Activated effector memory CD4-positive, alpha-beta T cell treated with Interleukin-2 at 50 U/mL for 16 hours (primary cell): ENCODE results near the gene PATL2.
"Not testable (repeated sequence)": the region's sequence is repeated elsewhere in the genome, so short reads cannot be mapped to it uniquely, and the experiment has no call there.

Experiments
- DNase-seq: peaks from one replicate; pipeline ENCODE4 v3.0.0-alpha.2; 2020

The PATL2 gene

DNA sequence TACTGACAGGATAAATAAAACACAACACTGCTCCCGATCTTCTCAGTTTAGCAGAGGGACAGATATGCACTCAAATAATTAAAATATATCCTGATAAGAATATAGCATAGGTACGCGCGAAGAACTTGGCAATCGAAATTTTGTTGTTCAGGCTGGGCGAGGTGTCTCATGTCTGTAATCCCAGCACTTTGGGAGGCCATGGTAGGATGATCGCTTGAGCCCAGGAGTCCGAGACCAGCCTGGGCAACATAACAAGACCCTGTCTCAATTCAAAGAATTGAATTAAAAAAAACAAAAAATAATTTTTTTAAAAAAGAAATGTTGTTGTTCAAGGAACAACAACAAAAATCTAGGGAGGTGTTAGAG lies 7.8 kb upstream of the PATL2 start:
- DNase-seq, result no peak

DNA sequence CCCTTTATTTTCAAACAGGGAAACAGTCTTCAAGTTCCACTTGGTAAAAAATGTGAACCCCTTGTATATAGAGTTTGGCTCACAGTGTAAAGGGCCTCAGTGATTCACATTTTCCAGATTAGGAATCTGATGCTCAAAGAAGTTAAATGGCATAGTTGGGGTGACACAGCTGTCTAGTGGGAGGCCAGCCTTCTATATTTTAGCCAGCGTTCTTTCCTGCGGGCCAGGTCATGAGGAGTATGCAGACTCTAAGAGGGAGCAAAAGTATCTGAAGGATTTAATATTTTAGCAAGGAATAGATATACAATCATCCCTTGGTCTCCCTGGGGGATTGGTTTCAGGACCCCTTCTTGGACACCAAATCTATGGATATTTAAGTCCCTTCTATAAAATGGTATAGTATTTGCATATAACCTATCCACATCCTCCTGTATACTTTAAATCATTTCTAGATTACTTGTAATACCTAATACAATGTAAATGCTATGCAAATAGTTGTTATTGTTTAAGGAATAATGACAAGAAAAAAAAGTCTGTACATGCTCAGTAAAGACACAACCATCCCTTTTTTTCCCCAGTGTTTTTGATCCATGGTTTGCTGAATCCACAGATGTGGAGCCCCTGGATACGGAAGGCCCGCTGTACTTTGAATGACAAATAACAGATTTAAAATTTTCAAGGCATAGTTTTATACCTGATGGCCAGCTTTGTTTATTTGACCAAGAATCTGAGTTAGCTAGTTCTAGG lies 7.2 kb upstream of the PATL2 start:
- no peak for DNase-seq

DNA sequence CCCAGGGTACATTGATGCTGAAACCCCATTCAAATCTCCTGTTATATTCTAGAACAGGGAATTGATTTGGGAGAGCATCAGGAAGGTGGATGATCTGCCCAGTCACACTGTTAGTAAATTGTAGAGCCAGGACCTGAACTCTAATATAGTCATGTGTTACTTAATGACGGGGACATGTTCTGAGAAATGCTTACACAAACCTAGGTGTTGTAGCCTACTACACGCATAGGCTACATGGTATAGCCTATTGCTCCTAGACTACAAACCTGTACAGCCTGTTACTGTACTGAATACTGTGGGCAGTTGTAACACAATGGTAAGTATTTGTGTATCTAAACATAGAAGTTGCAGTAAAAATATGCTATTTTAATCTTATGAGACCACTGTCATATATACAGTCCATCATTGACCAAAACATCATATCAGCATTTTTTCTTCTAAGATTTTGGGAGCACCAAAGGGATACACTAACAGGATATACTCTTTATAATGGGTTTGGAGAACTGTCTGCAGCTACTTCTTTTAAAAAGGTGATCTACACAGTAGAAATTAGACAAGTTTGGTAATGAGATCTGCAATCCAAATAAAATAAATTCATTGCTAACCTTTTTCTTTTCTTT lies 6.0 kb upstream of the PATL2 start:
- DNase-seq, result no peak

DNA sequence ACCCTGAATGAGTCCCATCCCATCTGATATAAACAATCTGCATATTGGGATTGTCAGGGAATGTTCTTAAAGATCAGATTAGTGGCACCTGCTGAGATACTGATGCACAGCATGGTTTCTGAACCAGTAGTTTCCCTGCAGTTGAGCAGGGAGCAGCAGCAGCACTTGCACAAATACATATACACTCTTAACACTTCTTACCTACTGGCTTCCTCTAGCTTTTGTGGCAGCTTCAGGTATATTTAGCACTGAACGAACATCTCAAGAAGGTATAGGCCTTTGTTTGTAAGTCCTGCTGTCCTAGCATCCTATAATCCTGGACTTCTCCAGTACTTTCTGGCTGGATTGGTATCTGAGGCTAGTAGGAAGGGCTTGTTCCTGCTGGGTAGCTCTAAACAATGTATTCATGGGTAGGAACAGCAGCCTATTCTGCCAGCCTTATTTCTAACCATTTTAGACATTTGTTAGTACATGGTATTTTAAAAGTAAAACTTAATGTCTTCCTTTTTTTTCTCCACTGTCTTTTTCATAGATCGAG lies 4.7 kb upstream of the PATL2 start:
- DNase-seq, result no peak

DNA sequence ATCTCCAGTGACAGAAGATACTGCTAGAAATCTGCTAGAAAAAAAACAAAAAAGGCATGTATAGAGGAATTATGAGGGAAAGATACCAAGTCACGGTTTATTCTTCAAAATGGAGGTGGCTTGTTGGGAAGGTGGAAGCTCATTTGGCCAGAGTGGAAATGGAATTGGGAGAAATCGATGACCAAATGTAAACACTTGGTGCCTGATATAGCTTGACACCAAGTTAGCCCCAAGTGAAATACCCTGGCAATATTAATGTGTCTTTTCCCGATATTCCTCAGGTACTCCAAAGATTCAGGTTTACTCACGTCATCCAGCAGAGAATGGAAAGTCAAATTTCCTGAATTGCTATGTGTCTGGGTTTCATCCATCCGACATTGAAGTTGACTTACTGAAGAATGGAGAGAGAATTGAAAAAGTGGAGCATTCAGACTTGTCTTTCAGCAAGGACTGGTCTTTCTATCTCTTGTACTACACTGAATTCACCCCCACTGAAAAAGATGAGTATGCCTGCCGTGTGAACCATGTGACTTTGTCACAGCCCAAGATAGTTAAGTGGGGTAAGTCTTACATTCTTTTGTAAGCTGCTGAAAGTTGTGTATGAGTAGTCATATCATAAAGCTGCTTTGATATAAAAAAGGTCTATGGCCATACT lies 4.1 kb upstream of the PATL2 start:
- no peak for DNase-seq

DNA sequence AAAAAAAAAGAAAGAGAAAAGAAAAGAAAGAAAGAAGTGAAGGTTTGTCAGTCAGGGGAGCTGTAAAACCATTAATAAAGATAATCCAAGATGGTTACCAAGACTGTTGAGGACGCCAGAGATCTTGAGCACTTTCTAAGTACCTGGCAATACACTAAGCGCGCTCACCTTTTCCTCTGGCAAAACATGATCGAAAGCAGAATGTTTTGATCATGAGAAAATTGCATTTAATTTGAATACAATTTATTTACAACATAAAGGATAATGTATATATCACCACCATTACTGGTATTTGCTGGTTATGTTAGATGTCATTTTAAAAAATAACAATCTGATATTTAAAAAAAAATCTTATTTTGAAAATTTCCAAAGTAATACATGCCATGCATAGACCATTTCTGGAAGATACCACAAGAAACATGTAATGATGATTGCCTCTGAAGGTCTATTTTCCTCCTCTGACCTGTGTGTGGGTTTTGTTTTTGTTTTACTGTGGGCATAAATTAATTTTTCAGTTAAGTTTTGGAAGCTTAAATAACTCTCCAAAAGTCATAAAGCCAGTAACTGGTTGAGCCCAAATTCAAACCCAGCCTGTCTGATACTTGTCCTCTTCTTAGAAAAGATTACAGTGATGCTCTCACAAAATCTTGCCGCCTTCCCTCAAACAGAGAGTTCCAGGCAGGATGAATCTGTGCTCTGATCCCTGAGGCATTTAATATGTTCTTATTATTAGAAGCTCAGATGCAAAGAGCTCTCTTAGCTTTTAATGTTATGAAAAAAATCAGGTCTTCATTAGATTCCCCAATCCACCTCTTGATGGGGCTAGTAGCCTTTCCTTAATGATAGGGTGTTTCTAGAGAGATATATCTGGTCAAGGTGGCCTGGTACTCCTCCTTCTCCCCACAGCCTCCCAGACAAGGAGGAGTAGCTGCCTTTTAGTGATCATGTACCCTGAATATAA lies 2.2 kb upstream of the PATL2 start:
- DNase-seq, result no peak

DNA sequence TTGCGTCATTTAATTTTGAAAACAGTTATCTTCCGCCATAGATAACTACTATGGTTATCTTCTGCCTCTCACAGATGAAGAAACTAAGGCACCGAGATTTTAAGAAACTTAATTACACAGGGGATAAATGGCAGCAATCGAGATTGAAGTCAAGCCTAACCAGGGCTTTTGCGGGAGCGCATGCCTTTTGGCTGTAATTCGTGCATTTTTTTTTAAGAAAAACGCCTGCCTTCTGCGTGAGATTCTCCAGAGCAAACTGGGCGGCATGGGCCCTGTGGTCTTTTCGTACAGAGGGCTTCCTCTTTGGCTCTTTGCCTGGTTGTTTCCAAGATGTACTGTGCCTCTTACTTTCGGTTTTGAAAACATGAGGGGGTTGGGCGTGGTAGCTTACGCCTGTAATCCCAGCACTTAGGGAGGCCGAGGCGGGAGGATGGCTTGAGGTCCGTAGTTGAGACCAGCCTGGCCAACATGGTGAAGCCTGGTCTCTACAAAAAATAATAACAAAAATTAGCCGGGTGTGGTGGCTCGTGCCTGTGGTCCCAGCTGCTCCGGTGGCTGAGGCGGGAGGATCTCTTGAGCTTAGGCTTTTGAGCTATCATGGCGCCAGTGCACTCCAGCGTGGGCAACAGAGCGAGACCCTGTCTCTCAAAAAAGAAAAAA lies 1.4 kb upstream of the PATL2 start:
- DNase-seq, result peak; percentile 54

DNA sequence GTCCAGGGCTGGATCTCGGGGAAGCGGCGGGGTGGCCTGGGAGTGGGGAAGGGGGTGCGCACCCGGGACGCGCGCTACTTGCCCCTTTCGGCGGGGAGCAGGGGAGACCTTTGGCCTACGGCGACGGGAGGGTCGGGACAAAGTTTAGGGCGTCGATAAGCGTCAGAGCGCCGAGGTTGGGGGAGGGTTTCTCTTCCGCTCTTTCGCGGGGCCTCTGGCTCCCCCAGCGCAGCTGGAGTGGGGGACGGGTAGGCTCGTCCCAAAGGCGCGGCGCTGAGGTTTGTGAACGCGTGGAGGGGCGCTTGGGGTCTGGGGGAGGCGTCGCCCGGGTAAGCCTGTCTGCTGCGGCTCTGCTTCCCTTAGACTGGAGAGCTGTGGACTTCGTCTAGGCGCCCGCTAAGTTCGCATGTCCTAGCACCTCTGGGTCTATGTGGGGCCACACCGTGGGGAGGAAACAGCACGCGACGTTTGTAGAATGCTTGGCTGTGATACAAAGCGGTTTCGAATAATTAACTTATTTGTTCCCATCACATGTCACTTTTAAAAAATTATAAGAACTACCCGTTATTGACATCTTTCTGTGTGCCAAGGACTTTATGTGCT lies 721 bp upstream of the PATL2 start:
- no peak for DNase-seq

DNA sequence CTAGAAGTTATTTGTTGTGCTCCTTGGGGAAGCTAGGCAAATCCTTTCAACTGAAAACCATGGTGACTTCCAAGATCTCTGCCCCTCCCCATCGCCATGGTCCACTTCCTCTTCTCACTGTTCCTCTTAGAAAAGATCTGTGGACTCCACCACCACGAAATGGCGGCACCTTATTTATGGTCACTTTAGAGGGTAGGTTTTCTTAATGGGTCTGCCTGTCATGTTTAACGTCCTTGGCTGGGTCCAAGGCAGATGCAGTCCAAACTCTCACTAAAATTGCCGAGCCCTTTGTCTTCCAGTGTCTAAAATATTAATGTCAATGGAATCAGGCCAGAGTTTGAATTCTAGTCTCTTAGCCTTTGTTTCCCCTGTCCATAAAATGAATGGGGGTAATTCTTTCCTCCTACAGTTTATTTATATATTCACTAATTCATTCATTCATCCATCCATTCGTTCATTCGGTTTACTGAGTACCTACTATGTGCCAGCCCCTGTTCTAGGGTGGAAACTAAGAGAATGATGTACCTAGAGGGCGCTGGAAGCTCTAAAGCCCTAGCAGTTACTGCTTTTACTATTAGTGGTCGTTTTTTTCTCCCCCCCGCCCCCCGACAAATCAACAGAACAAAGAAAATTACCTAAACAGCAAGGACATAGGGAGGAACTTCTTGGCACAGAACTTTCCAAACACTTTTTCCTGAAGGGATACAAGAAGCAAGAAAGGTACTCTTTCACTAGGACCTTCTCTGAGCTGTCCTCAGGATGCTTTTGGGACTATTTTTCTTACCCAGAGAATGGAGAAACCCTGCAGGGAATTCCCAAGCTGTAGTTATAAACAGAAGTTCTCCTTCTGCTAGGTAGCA lies 657 bp downstream of the PATL2 start:
- no peak for DNase-seq

DNA sequence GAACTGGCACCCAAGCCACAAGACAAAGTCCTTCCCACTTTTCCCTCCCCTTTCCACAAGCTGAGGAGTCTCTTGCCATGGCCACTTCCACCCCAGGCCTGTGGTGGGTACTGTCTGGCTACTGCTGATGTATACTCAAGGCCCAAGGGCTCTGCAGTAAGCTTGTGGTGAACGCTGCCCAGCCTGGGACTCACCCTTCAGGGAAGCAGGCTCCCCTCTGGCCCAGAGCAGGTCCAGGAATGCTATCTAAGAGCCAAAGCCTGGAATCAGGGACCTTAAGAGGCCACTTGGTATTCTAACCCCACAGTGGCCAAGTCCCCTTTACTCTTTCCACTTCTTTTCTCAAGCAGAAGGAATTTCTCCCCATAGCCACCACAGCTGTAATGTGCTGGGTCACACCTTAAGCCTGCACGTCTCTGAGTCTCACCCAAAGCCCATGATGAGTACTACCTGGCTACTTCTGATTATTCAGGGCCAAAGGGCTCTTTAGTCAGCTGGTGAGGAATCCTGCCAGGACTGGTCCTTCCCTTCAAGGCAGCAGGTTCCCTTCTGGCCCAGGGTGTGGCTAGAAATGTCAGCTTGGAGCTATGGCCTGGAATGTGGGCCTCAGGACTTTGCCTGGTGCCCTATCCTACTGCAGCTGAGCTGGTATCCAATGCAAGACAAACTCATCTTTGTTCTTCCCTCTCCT lies 4.0 kb downstream of the PATL2 start:
- no peak for DNase-seq

DNA sequence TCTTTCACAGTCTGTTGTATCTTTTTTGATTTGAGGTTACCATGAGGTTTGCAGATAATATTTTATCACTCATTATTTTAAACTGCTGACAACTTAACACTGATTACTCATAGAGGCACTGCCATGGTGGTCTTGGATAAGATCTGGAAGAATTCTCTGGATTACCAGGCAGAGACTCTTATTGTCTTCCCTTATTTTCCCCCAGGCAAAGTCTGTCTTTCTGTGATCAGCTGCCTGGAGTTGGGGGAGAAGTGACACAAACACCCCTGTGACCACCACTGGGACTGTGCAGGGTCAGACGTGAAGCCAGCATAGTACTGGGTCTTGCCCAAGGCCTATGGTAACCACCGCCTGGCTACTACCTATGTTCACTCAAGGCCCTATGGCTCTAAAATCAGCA lies 4.7 kb downstream of the PATL2 start:
- DNase-seq, result no peak

DNA sequence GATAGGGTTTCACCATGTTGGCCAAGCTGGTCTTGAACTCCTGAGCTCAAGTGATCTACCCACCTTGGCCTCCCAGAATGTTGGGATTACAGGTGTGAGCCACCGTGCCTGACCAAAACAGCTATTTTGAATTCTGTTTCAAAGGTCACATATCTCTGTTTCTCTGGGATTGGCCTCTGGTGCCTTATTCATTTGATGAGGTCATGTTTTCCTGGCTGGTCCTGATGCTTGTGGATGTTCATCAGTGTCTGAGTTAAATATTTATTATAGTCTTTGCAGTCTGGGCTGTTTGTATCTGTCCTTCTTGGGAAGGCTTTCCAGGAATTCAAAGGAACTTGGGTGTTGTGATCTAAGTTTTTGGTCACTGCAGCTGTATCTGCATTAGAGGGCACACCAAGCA lies 5.1 kb downstream of the PATL2 start:
- no peak for DNase-seq

DNA sequence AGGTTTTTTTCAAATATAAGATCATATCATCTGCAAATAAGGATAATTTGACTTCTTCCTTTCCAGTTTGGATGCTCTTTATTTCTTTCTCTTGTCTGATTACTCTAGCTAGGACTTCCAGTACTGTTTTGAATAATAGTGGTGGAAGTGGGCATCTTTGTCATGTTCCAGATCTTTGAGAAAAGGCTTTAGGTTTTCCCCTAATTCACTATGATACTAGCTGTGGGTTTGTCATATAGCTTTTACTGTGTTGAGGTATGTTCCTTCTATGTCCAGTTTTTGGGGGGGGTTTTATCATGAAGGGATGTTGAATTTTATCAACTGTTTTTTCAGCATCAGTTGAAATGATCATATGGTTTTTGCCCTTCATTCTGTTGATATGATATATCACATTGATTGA lies 10.4 kb downstream of the PATL2 start:
- not testable (repeated sequence) for DNase-seq

DNA sequence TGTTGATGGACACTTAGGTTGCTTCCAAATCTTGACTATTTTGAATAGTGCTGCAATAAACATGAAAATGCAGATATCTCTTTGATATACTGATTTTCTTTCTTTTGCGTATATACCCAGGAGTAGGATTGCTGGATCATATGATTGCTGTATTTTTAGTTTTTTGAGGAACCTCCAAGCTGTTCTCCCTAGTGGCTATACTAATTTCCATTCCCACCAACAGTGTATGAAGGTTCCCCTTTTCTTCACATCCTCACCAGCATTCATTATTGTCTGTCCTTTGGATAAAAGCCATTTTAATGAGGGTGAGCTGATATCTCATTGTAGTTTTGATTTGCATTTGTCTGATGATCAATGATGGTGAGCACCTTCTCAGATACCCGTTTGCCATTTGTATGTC lies 12.5 kb downstream of the PATL2 start:
- no peak for DNase-seq

DNA sequence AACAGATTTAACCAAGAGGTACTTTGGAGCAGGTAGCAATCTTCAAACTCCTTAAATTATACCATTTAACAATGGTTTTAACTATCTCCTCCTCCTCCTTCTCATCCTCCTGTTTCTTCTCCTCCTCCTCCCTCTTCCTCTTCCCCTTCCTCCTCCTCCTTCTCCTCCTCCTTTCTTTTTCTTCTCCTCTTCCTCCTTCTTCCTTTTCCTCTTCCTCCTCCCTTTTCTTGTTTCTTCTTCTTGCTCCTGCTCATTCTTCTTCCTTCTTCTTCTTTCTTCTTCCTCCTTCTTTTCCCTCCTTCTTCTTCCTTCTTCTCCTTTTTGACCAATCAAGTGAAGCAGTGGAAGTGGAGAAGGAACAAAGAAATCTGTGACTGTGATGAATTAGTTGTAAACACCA lies 14.1 kb downstream of the PATL2 start:
- no peak for DNase-seq

DNA sequence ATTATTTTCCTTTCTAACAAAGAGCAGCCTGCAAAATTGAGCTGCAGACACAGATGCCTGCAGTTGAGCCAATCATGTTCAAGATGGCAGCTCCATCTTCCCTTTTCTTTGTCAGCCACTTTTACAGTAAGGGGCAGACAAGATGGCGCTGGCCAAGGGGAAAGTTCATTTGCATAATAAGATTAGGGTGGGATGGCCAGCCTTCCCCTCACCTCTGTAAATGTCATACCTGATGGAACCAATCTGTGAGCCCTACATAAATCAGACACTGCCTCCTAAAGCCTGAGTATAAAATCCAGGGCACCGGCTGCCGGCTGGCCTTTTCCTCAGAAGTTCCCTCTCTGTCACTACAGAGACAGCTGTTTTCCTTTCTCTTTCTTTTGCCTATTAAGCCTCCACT lies 15.8 kb downstream of the PATL2 start:
- DNase-seq, result no peak

DNA sequence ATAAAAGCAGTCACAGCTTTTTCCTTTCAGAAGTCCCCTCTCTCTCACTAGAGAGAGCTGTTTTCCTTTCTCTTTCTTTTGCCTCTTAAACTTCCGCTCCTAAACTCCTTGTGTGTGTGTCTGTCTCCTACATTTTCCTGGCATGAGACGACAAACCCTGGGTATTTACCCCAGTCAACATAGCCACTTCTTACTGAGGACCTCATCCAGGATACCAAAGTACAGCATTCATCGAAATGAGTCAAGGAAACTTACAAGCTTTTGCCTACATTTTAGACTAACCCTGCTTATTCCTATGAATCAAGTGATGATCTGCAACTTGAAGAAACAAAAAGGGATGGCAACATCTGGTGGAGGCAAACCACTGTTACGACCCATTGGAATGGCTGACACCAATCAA lies 16.7 kb downstream of the PATL2 start:
- no peak for DNase-seq

DNA sequence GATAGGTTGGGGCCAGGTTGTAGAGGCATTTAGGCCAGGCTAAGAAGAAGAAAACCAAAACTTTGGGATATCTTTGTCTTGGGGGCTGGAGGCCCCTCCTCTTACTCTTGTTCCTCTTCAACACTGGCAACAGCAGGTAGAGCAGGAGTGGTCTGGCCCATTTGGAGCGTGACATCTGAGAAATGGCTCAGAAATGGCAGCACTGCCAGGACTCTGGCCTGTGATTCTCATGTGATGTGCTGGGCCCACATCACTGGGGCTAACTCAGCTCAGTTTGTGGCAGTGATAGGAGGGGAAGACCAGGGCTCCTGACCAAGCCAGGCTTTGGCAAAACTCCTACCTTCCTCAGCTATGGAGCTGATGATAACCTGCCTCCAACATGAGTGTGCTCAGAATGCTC lies 18.5 kb downstream of the PATL2 start:
- DNase-seq, result no peak

DNA sequence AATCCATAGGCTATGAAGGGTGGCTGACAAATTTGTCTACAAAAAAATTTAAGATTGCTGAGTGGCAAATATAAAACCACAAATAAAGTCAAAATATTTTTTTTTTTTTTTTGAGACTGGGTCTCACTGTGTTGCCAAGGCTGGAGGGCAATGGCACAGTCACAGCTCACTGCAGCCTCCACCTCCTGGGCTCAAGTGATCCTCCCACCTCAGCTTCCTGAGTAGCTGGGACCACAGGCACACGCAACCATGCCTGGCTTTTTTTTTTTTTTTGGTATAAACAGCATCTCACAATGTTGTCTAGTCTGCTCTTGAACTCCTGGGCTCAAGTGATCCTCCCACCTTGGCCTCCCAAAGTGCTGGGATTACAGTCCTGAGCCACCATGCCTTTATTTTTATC lies 20.9 kb downstream of the PATL2 start:
- DNase-seq, result peak; percentile 39

DNA sequence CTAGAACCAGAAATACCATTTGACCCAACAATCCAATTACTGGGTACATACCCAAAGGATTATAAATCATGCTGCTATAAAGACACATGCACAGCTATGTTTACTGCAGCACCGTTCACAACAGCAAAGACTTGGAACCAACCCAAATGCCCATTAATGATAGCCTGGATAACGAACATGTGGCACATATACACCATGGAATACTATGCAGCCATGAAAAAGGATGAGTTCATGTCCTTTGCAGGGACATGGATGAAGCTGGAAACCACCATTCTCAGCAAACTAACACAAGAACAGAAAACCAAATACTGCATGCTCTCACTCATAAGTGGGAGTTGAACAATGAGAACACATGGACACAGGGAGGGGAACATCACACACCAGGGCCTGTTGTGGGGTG lies 21.8 kb downstream of the PATL2 start:
- DNase-seq, result not testable (repeated sequence)
